ENCODE data around the gene HRH2. TPM values are rescaled to one million over a fixed set of nuclear protein-coding genes. Genes with fewer than 3 reads are reported as not detected.

HRH2 gene
- total and polyA plus RNA-seq, 2 donors (not counting 1 experiment from before 2014, with no cell fraction given): 0.03 TPM; not detected in 1

- DNase-seq (ENCODE audit: low read depth in 2 of 2): no peak
- no peaks in the 10 kb centered on the region for H3K27me3 ChIP-seq (ENCODE audit: control insufficient read depth, insufficient read depth, low read length)
- TF ChIP-seq CTCF (conservative IDR thresholded peaks at IDR 0.05 in 1 of 2, IDR thresholded peaks at IDR 0.05 in 1 of 2; ENCODE audit: low read depth in 1 of 2, low read length in 2 of 2): no peak
- TF ChIP-seq EZH2 (IDR thresholded peaks at IDR 0.05; ENCODE audit: low read length, missing control alignments): no peak
Measured at GRCh38 chr5:175709276-175709781, 51.5 kb downstream of the HRH2 start.

DNA sequence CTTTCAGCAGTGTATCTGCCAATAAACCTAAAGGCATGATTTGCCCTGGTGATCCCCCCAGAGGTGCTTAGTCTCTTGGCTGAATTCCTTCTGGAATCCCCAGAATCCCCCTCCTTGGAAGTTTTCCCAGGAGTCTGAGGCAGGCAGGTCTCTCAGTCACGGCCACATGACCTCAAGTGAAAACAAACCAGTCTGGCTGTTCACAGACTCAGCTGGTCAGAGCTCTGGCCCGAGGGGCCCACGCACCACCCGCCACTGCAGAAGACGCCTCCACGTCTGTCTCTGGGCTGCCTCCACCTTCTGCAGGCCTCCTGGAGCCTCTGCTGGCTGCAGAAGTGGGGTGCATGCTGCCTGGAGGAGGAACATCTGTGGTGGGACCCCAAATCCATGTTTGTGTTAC, 52.5 kb downstream of the HRH2 start:
- H3K9me3 ChIP-seq (ENCODE audit: control insufficient read depth, insufficient read depth, low read depth, low read length): no peaks in the 10 kb centered on the region
- no peak for DNase-seq (ENCODE audit: low read depth in 2 of 2)
- no peaks in the 10 kb centered on the region for H3K27me3 ChIP-seq (ENCODE audit: control insufficient read depth, insufficient read depth, low read length)
- no peaks in the 10 kb centered on the region for H4K20me1 ChIP-seq (ENCODE audit: control insufficient read depth, extremely low read depth, insufficient read depth, low read length)
- H3K9ac ChIP-seq (ENCODE audit: insufficient read depth, low read length): no peak overlapping the region
- no peak overlapping the region for H3K4me3 ChIP-seq (replicated peaks in 1 of 4; ENCODE audit: control extremely low read depth in 1 of 4, insufficient read depth in 1 of 4, low read depth in 3 of 4, low read length in 4 of 4)
- H3K36me3 ChIP-seq (ENCODE audit: control insufficient read depth, insufficient read depth, low read length): no peaks in the 10 kb centered on the region
- H3K4me1 ChIP-seq (ENCODE audit: control insufficient read depth, extremely low read depth, insufficient read depth, low read length): no peaks in the 10 kb centered on the region
- no peak overlapping the region for H3K27ac ChIP-seq (ENCODE audit: insufficient read depth, low read length)
- no peaks in the 10 kb centered on the region for H3K79me2 ChIP-seq (ENCODE audit: control insufficient read depth, insufficient read depth, low read length)
- no peak overlapping the region for H3K4me2 ChIP-seq (ENCODE audit: extremely low read depth, insufficient read depth, low read length)
- no peak overlapping the region for H2AFZ ChIP-seq (ENCODE audit: low read length)
- TF ChIP-seq CTCF (conservative IDR thresholded peaks at IDR 0.05 in 1 of 2, IDR thresholded peaks at IDR 0.05 in 1 of 2; ENCODE audit: low read depth in 1 of 2, low read length in 2 of 2) (no peak), EZH2 (IDR thresholded peaks at IDR 0.05; ENCODE audit: low read length, missing control alignments) (no peak)

More at GRCh38 chr5:175709276-175709781, 51.5 kb downstream of the HRH2 start:
- no peaks in the 10 kb centered on the region for H4K20me1 ChIP-seq (ENCODE audit: control insufficient read depth, extremely low read depth, insufficient read depth, low read length)
- no peaks in the 10 kb centered on the region for H3K4me1 ChIP-seq (ENCODE audit: control insufficient read depth, extremely low read depth, insufficient read depth, low read length)
- H3K79me2 ChIP-seq (ENCODE audit: control insufficient read depth, insufficient read depth, low read length): no peaks in the 10 kb centered on the region
- H3K9ac ChIP-seq (ENCODE audit: insufficient read depth, low read length): no peak overlapping the region
- H3K4me3 ChIP-seq (replicated peaks in 1 of 4; ENCODE audit: control extremely low read depth in 1 of 4, insufficient read depth in 1 of 4, low read depth in 3 of 4, low read length in 4 of 4): no peak overlapping the region
- no peaks in the 10 kb centered on the region for H3K36me3 ChIP-seq (ENCODE audit: control insufficient read depth, insufficient read depth, low read length)
- no peak overlapping the region for H3K4me2 ChIP-seq (ENCODE audit: extremely low read depth, insufficient read depth, low read length)
- no peaks in the 10 kb centered on the region for H3K9me3 ChIP-seq (ENCODE audit: control insufficient read depth, insufficient read depth, low read depth, low read length)
- no peak overlapping the region for H3K27ac ChIP-seq (ENCODE audit: insufficient read depth, low read length)
- no peak overlapping the region for H2AFZ ChIP-seq (ENCODE audit: low read length)

- H3K79me2 ChIP-seq (ENCODE audit: control insufficient read depth, insufficient read depth, low read length): no peaks in the 10 kb centered on the region
- no peak overlapping the region for H3K9ac ChIP-seq (ENCODE audit: insufficient read depth, low read length)
- H3K4me3 ChIP-seq (replicated peaks in 1 of 4; ENCODE audit: control extremely low read depth in 1 of 4, insufficient read depth in 1 of 4, low read depth in 3 of 4, low read length in 4 of 4): no peak overlapping the region
- no peaks in the 10 kb centered on the region for H3K27me3 ChIP-seq (ENCODE audit: control insufficient read depth, insufficient read depth, low read length)
- H3K4me2 ChIP-seq (ENCODE audit: extremely low read depth, insufficient read depth, low read length): no peak overlapping the region
- H3K36me3 ChIP-seq (ENCODE audit: control insufficient read depth, insufficient read depth, low read length): no peaks in the 10 kb centered on the region
- H3K27ac ChIP-seq (ENCODE audit: insufficient read depth, low read length): no peak overlapping the region
- no peaks in the 10 kb centered on the region for H4K20me1 ChIP-seq (ENCODE audit: control insufficient read depth, extremely low read depth, insufficient read depth, low read length)
- no peak overlapping the region for H2AFZ ChIP-seq (ENCODE audit: low read length)
- H3K4me1 ChIP-seq (ENCODE audit: control insufficient read depth, extremely low read depth, insufficient read depth, low read length): no peaks in the 10 kb centered on the region
- no peaks in the 10 kb centered on the region for H3K9me3 ChIP-seq (ENCODE audit: control insufficient read depth, insufficient read depth, low read depth, low read length)
- no peak for DNase-seq (ENCODE audit: low read depth in 2 of 2)
- TF ChIP-seq EZH2 (IDR thresholded peaks at IDR 0.05; ENCODE audit: low read length, missing control alignments) (no peak), CTCF (conservative IDR thresholded peaks at IDR 0.05 in 1 of 2, IDR thresholded peaks at IDR 0.05 in 1 of 2; ENCODE audit: low read depth in 1 of 2, low read length in 2 of 2) (no peak)
Measured at GRCh38 chr5:175711031-175711430, 53.2 kb downstream of the HRH2 start.

All from fibroblast of lung (primary cell).